AG20443 (cell line): Measurements from ENCODE around the gene ZNF574.
A peak's percentile ranks its signal among the peaks of the same experiment; 100 is the strongest.

ENCODE experiments used
- DNase-seq: peaks from one replicate; pipeline ENCODE4 v3.0.0; 2012; ENCODE audit warnings: low spot score, mixed read lengths

Gene ZNF574

DNA sequence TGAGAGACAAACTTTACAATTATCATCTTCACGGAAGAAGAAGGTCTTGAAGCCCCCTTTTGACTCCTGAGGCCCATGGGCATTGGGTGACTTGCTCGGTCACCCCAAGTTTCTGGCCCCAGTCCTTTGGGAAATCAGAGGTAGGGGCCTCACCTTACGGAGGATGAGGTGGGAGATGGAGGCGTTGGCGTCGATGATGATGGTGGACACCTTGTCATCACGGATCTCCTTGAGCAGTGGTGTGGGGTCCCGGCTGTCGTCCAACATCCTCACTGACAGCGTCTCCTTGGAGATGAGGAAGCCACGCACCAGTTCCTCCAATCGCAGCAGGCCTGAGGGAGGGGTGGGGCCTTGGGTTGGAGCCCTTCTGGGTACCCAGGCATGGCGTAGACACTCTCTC is 16.8 kb upstream of the ZNF574 start:
- DNase-seq, result no peak

DNA sequence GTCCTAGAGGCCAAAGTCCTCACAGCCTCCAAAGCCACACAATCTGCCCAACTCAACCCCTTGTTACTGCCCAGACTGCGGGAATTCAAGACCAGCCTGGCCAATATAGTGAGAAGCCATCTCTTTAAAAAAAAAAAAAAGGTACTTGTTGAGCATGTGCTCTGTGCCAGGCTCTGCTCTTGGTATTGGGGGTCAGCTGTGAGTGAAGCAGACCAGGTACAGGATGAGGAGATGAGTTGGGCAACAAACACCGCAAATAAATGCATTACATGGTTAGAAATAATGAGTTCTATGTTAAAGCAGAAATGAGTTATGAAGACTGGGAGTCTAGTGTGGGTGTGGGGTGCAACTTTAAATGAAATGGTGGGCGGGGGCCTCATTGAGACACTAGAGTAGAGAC is 15.8 kb upstream of the ZNF574 start:
- no peak for DNase-seq

DNA sequence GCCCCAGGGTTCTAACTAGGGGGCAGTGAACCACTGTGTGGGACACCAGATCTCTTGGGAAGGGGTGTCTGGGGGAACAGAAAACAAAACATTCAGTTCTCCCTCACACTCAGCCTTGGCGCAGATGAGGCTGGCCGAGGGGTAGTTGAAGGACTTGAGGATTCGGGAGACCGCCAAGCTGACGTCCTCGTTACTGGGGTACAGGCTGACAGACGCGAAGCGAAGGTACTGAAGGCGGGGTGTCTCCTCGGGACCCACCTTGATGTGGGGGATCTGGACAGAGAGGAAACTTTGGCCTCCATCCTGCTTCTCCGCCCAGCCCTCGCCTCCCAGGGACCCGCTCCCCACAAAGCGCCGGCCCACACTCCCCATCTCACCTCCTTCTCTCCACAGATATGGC is 13.6 kb upstream of the ZNF574 start:
- DNase-seq, result no peak

DNA sequence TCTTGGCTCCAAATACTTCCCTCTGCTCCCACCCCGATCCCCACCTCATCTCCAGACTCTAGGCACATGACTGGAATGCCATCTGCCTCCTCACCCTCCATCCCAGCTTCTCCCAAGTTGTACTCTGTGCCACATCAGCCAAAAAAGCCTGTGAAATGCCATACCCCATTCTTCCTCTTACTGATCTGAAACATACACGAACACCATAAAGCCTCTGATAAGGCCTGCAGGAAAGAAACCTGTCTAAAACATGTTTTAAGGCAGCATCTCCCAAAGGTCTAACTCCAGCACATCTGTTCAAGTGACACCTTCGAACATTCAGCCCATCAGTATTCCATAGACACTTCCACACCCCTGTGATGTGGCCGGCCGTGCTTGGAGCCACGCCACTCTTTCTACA is 11.5 kb upstream of the ZNF574 start:
- no peak for DNase-seq

DNA sequence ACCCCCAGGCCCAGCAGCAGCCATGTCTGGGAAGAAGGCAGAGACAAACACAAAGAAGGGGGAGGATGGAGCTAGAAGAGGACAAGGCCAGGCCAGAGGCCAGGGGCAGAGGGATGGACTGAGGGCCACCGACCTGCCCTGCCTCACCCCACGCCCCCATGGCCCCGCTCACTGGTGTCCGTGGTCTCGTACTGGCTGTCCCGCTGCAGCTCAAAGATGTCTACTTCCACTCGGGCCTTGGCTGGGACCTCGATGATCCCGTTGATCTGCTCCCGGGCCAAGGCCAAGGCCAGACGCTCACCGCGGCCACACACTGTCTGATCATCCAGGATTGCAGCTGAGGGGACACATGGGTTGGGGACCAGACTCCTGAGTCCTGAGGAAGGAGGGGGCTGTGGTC is 10.9 kb upstream of the ZNF574 start:
- no peak for DNase-seq

DNA sequence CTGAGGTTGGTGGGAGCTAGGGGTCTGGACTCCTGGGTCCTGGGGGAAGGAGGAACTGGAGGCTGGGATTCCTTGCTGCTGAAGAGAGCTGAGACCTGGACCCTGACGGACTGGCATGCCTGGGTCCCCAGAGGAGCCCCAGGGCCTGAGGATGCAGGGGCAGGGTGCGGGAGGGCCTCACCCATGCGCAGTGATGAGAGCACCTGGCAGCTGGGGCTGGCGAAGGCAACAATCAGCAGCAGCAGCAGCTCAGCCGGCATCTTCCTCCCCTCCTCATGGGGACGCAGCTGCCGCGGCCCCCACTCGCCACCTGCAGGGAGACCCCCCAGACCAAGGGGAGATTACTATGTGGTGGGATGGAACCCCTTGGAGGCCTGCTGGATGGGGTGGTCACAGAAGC is 10.5 kb upstream of the ZNF574 start:
- no peak for DNase-seq

DNA sequence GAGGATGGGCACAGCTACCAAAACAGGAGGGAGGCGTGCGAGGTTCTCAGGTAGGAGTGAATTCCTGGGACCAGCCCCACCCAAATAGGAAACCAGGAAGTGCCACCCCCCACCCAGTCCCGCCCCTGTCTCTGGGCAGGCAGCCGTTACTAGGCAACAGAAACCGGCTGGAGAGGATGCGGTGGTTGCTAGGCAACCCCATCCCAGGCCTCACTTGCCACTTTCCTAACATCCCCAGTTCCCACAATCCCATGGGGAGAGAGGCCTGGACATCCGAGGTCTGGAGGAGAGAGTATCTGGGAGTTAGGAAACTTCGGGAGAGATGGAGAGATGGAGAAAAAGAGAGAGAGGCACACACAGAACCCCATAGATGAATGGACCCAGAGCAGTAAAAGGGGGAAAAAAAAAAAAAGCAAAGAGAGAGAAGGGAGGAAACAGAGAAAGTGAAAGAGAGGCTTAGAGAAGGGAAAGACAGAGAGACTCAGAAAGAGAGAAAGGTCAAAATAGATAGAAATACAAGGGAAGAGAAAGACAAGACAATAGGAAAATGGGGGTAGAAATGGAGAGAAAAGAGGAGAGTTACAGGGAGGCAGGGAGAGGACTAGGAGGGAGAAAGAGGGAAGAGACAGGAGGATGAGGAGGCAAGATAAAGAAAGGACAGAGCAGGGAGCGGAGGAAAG is 9.8 kb upstream of the ZNF574 start:
- peak; percentile 48 for DNase-seq

DNA sequence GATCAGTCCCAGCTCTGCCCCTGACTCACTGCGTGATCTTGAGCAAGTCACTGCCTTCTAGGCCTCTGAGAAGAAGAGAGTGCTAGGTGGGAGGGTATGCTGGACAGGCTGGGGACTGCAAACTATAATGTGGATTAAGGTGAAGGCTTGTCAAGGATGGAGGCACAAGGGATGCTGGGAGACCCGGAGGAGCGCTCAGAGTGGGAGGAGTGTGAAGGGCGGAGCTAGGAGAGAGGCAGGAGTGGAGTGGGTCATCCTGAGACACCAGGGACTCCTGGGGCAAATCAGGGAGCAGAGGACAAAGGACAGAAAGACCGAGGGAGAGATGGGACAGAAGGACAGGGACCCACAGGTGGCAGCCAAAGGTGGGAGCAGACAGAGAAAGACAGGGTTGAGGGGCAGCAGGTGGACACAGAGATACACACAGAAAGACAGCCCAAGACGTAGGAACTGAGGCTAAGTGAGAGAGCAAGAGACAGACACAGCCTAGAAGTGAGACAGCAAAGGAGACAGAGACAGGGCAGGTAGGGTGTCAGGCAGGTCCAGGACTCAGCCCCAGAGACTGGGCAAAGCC is 8.6 kb upstream of the ZNF574 start:
- DNase-seq, result no peak

DNA sequence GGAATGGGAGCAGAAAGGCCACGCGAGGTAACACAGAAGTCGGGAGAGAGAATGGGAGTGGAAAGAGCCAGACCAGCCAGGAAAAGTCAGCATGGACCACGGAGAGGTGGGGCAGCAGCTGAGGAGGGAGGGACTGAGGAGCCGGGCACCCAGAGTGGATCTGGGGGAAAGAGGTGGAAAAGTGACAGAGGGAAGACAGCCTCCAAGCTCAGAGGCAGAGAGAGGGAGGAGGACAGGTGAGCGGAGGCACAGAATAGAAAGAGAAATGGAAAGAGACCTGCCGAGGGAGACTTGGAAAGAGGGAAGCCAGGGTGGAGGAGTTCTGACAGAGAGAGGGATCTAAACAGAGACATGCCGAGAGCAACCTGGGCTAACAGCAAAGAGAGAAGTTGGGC is 7.6 kb upstream of the ZNF574 start:
- no peak for DNase-seq

DNA sequence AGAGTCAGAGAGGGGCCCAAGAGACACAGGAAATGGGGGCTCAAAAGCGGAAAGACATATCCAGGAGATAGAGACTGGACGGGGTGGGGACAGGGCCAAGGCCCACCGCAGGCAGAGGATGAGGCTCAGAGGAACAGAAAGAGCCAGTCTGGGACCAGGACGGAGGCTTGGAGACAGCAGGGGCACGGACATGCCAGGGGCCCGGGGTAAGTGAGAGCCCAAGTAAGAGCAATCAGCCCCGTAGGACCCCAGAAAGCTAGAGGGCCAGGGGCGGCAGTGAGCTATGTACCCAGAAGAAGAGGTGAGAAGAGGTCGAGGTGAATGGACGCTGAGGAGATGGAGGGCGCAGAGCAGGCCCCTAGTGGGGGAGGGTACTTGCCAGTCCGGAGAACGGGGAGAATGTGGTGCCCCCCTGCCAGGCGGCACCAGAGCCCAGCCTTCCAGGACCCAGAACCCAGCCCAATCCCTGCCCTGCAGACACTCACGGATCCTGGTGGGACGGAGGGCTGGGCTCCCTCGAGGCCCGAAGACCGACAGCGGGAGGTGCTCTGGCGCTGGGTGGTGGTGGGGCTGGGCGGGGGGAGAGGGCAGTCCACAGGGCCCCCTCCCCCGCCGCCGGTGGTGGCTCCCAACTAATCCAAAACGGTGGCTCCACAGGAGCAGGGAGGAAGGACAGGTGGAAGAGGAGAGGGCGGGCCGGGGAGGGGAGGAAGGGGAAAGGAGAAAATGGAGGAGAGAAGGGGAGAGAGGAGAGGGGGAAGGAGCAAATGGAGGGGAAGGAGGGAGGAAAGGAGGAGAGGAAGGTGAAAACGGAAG is 7.0 kb upstream of the ZNF574 start:
- no peak for DNase-seq

DNA sequence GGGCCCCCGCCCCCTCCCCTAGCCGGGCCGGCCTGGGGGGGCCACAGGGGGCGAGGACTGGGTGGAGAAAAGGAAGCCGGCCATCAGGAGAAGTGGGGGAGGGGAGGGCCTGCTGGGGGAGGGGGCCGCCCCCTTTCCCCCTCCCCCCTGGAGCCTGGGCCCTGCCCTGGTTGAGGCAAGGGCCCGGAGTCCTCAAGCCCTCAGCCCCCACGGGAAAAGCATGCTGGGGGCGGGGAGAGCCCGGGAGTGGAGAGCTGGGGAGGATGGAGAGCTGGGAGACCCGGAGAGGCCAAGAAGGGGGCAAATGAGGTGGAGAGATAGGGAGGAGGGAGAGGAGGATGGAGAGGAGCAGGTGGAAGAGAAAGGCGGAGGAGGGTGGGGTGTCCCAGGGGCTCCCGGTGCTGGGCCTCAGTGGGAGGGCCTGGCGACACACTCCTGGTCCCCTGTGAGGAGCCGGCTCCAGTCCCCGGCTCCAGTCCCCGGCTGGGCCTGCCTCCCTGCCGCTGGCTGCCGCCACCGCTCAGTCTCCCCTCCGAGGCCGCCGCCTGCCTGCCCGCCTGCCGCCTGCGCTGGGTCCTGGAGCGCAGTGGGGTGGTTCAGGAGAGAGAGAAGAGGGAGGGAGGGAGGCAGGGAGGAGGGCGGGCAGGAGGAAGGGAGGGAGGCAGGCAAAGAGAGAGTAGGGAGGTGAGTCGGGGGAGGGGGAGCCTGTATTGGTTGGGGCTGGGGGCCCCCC is 6.2 kb upstream of the ZNF574 start, which contains the start of gene GRIK5:
Gene GRIK5, minus strand, starts transcription at position 588 of the 733 bp plus-strand sequence. CDS start 4,436 bp downstream, outside the sequence.
- no peak for DNase-seq

DNA sequence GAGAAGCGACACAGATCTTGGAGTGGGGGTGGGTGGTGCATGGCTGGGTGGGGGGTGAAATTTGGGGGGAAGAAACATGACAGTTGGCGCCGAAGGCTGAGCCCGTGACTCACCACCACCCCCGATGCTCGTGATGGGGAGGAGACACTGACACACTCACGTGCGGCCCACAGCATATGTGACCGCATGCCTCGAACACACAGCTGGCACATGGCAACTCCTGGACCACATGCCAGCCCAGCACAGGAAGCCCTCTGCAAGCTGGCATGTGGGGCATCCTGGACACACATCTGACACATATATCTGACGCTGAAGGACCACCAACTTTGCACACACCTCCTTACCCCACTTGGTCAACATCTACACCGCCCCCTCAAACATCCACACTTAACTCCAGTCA is 4.7 kb upstream of the ZNF574 start:
- DNase-seq, result no peak

DNA sequence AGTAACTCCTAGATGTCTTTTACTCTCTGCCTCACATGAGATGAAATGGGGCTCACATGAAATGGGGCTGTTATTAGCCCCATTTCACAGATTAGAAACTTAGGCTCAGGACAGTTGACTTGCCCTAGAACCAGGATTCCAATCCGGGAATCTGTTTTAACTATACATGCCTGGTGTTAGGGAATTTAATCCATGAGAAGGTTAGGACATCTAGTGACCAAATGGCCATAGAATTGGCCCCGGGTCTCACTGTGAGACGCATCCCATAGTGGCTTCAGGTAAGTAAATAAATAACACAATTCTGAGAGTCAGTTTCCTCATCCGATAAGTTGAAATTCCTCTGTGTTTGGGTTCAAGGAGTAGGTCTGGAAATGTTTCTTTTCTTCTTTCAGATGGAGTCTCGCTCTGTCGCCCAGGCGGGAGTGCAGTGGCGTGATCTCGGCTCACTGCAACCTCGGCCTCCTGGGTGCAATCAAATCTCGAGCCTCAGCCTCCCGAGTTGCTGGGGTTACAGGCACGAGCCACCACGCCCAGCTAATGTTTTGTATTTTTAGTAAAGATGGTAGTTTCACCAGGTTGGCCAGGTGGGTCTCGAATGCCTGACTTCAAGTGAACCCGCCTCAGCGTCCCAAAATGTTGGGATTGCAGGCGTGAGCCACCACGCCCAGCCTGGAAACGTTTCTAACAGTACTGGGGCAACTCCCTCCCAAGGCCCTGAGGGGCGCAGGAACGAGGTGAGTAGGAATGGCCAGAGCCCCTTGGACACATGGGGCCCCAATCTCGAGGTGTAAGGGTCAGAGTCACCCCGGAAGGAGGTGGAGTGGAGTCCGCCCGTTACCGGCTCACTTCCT is 1.2 kb upstream of the ZNF574 start:
- DNase-seq, result peak; percentile 46

DNA sequence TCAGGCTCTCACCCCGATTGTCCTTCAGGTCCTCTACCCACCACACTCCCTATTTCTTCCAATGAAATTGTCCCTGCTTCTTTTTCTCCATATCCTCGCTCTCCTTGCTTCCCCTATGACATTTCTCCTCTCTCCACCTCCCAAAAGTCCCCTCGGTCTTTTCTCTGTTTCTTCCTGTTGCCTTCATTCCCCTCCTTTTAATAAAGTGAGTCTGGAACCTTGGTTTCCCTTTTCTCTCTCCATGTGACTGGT is 676 bp upstream of the ZNF574 start:
- DNase-seq, result no peak

DNA sequence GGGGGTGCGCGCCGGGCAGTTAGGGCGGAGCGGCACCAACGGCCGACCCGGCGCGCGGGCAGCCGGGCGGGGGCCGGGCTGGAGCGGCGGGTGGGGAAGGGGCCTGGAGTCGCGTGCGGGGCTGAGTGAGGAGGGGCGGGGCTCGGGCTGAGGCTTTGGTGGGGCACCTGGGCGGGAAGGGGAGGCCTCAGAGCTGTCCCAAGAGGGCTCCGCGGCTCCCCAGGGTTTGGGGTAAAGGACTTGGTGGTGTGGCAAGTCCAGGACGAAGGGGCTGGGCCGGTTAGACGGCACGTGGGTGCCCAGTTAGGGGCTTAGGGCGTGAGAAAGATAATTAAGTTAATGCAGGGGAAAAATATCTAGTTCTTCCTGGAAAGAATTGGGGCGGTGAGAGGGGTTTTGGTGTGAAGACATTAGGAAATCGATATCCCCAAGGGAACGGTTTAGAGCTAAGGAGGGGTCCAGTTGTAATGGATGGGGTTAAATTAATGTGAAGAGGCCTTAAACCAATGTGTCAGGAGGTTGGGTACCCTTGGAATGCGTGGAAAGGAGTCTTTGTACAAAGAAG is 496 bp downstream of the ZNF574 start:
- no peak for DNase-seq

DNA sequence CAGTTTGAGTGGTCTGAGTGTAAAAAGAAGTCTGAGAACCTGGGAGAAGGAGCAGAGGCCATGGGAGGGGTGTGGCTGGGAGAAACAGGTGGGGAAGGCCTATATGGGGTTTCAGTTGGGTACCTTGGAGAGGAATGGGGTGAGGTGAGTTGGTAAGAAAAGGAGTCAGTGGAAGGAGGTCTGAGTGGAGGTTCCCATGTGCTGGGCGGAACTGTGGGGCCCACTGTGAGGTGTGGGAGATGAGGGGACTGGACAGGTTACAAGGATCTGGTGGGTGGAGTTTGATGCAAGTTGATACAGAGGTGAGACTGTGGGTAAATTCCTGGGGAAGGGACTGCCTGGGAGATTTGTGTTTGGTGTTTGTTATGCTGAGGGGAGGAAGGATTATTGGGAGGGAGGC is 2.1 kb downstream of the ZNF574 start:
- no peak for DNase-seq

DNA sequence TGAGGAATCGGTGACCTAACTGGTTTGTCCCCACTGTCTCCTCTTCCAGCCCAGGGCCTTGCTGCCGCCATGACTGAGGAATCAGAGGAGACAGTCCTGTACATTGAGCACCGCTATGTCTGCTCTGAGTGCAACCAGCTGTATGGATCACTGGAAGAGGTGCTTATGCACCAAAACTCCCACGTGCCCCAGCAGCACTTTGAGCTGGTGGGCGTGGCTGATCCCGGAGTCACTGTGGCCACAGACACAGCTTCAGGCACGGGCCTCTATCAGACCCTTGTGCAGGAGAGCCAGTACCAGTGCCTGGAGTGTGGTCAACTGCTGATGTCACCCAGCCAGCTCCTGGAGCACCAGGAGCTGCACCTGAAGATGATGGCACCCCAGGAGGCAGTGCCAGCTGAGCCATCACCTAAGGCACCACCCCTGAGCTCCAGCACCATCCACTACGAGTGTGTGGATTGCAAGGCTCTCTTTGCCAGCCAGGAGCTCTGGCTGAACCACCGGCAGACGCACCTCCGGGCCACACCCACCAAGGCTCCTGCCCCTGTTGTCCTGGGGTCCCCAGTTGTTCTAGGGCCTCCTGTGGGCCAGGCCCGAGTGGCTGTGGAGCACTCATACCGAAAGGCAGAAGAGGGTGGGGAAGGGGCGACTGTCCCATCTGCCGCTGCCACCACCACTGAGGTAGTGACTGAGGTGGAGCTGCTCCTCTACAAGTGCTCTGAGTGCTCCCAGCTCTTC is 2.7 kb downstream of the ZNF574 start:
- no peak for DNase-seq

DNA sequence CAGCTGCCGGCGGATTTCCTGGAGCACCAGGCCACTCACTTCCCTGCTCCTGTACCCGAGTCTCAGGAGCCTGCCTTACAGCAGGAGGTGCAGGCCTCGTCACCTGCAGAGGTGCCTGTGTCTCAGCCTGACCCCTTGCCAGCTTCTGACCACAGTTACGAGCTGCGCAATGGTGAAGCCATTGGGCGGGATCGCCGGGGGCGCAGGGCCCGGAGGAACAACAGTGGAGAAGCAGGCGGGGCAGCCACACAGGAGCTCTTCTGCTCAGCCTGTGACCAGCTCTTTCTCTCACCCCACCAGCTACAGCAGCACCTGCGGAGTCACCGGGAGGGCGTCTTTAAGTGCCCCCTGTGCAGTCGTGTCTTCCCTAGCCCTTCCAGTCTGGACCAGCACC is 3.3 kb downstream of the ZNF574 start:
- DNase-seq, result no peak

DNA sequence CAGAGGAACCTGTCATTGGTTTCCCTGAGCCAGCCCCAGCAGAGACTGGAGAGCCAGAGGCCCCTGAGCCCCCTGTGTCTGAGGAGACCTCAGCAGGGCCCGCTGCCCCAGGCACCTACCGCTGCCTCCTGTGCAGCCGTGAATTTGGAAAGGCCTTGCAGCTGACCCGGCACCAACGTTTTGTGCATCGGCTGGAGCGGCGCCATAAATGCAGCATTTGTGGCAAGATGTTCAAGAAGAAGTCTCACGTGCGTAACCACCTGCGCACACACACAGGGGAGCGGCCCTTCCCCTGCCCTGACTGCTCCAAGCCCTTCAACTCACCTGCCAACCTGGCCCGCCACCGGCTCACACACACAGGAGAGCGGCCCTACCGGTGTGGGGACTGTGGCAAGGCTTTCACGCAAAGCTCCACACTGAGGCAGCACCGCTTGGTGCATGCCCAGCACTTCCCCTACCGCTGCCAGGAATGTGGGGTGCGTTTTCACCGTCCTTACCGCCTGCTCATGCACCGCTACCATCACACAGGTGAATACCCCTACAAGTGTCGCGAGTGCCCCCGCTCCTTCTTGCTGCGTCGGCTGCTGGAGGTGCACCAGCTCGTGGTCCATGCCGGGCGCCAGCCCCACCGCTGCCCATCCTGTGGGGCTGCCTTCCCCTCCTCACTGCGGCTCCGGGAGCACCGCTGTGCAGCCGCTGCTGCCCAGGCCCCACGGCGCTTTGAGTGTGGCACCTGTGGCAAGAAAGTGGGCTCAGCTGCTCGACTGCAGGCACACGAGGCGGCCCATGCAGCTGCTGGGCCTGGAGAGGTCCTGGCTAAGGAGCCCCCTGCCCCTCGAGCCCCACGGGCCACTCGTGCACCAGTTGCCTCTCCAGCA is 4.2 kb downstream of the ZNF574 start:
- no peak for DNase-seq
